HG03565 (cell line): ENCODE data around the gene ST6GALNAC3.
"Not testable (repeated sequence)": the region's sequence is repeated elsewhere in the genome, so short reads cannot be mapped to it uniquely, and the experiment has no call there.

ENCODE experiments used
- ATAC-seq: cut with Tn5 transposase; IDR thresholded peaks from one replicate; pipeline ENCODE4 v1.9.1; 2021; ENCODE audit warnings: mild to moderate bottlenecking, moderate library complexity; ENCODE audit not compliant: unreplicated experiment

Gene ST6GALNAC3

DNA sequence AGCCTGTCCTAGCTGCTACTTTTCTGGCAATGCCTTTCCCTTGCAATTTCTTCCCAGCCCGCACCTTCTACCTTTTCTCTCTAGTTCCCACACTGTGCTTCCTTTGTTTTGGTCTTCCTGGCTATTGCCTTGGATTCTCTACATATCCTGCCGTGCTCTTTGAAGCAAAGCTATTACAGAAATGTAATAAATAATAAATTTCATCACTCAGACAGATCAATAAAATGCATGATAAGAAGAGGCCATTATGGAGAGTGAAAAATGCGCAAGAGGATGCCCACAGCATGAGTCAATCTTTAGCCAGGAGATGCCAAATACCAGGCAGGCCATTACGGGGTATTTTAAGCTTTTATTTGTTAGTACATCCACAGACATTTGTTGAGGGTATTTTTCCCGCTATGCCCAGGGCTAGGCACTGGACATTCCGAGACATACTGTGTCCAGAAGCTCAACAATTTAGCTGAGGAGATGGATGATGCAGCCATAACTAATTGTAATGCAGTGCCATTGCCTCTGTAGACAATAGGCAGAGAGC lies 163.6 kb downstream of the ST6GALNAC3 start:
- ATAC-seq = no peak

DNA sequence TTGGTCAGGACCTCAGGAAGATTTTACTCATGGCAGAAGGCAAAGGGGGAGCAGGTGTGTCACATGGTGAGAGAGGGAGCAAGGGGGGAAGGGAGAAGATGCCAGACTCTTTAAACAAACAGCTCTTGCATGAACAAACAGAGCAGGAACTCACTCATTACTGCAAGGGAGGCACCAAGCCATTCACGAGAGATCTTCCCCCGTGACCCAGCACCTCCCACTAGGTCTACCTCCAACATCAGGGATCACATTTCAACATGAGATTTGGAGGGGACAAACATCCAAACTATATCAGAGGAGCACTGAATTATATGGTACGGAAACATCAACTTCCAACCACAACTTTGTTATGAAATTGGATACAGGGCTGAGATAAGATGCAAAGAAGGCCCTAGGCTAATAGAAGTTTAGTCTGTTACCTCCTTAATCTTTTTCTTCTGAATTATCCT lies 164.9 kb downstream of the ST6GALNAC3 start:
- ATAC-seq = no peak

DNA sequence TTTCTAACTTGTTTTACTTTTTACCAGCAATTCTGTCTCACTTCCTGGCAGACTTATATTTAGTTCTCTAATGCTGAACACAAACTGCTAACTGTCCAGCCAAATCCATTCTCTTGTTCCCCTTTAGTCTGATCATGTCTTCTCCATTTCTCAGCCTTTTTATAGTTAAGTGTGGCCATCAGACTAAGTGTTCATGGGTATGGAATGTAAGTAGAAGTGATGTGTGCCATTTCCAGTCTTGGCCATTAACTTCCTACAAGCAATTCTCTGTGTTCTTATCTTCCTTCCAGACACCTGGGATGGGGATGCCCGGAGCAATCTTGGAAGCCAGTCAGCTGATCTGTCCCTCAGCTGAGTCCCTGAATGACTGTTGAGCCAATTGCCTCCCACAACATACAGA lies 165.8 kb downstream of the ST6GALNAC3 start:
- no peak for ATAC-seq

DNA sequence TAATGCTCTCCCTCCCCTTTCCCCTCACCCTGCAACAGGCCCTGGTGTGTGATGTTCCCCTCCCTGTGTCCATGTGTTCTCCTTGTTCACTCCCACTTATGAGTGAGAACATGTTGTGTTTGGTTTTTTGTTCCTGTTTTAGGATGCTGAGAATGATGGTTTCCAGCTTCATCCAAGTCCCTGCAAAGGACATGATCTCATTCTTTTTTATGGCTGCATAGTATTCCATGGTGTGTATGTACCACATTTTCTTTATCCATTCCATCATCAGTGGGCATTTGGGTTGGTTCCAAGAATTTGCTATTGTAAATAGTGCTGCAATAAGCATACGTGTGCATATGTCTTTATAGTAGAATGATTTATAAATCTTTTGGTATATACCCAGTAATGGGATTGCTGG lies 168.0 kb downstream of the ST6GALNAC3 start:
- not testable (repeated sequence) for ATAC-seq

DNA sequence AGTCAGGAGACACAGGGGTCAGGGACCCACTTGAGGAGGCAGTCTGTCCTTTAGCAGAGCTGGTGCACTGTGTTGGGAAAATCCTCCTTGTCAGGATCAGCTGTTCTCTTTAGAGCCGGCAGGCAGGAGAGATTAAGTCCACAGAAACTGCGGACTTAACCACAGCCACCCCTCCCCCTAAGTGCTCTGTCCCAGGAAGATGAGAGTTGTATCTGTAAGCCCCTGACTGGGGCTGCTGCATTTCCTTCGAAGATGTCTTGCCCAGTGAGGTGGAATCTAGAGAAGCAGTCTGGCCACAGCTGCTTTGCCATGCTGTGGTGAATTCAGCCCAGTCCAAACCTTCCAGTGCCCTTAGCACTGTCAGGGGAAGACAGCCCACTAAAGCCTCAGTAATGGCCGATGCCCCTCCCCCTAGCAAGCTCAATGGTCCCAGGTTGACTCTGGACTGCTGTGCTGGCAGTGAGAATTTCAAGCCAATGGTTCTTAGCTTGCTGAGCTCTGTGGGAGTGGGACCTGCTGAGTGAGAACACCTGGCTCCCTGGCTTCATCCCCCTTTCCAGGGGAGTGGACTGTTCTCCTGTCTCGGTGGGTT lies 172.8 kb downstream of the ST6GALNAC3 start:
- no peak for ATAC-seq

DNA sequence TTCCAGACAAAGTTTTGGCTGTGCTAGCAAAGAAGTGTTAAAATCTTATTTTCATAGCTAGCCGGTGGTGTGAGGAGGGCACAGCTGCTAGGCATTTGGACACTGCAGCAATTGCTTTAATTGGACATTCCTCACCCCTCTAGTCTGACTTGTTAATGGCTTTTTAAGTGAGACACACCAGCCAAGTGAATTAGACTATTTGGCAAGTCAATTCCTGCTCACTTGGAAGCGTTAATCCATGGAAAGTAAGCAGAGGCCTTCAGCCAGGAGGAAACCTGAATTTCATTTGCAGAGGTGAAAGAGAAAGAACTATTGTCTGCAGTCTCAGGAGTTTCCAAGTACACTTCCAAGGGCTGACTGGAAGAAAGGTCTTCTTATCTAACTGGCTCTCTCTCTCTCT lies 175.7 kb downstream of the ST6GALNAC3 start:
- no peak for ATAC-seq

DNA sequence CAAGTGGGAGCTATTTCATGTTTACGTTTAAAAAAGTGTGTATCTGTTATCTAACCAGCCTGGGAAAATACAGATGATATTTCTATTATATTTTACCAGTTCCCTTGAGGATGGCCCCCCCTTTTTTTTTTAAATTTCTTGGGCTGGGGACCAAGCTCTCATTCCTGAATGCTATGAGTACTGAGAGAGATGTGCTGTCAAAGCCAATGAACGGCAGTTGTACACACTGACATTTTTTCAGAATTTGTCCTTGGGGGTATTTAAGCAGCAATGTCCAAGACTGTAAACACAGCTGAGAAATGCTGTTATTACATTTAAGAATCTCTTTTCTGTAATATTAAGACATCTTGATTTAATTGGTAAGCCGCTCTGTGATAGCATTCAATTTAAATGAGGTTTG lies 177.9 kb downstream of the ST6GALNAC3 start:
- ATAC-seq = no peak

DNA sequence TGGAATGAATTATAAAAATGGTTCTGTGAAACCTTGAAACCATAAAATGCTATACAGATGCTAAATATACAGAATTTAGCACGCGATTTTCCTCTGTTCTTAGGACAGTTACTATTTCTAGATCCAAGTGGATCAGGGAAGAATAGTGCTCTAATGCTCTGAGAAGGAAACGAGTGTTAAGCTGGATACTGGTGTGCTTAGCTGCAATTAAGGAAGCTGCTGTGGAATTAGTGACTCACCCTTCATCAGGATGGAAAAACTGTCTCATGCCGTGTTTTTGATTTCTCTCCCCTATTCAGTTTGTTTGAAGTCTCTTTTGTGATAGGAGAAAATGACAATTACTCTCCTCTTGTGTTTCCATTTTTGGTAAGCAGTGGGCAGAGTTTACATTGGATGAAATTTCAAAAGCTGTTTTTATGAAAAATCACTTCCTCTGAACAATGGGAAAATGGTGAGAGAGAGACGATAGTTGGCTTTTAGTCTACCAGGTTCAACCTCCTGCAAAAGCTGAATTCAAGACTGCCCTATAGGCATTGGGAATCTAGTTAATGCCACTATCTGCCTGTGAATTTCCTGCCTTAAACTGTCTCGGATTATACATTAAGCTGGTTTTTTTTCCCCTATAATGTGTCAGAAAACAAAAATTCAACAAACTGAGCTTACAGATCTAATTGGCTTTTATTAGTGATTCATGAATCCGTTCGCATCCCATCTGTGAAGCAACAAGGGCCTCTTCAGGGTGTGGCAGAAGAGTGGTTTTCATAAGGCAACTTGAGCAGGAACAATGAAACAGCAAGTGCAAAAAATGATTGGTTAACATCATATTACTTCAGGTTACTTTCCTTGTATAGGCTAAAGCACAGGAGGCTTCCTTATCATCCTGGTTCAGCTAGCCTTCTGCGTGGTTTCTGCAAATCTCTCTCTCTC lies 179.8 kb downstream of the ST6GALNAC3 start:
- ATAC-seq = no peak

DNA sequence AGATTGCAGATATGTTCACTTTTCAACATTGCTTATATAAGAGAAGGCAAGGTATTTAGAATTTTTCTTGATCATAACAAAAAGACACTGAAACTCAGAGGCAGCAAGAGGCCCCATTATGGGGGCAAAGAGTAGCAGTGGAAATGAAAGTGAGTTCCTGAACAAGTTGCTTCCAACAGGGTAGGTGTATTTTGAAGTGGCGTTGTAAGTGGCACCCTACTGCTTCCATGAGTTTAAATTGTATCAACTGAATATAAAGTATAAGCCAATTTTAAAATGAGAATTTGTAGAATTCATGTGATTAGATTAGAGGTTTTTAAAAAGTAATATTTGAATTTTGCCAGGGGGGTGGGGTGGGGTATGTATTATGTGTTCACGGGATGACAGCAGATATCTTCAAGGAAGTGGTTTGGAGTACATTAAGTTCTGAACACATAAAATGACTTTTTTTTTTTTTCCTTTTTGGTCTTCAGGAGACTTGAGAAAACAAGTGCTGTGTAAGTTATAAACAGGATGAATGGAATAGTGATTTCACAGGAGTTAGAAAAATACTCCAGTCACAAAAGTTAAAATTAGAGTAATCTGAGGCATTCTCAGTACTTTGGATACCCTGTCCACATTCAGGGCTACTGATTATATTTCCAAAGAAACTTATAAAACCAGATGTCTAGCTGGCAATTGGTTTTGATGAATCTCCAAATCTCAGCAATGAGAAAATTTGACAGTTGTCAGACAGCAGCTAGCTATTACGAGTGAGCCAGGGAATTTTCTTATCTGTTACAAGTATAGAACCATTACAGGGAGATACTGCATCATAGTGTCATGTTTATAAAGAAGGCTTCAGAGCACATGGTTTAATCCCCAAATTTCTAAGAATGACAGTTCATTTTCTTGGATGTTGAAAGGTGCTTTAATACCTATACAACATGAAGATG lies 182.0 kb downstream of the ST6GALNAC3 start:
- ATAC-seq = no peak

DNA sequence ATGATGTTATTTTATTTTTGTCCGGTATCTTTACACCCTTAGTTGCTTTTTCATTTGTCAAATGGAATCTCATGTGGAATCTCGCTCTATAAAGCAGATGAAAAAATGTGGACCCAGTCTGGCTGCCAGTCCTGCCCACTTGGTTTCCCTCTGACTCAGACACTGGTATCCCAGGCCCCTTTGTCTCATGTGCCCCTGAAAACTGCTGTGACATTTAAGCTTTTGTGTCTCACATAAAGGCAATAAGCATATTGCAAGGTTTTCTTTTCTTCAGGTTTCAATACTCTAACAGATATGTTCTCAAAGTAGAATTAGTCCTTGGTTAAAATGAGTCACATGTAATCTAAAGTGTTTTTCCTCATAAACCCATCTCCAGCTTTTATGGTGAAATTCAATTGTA lies 183.3 kb downstream of the ST6GALNAC3 start:
- no peak for ATAC-seq

DNA sequence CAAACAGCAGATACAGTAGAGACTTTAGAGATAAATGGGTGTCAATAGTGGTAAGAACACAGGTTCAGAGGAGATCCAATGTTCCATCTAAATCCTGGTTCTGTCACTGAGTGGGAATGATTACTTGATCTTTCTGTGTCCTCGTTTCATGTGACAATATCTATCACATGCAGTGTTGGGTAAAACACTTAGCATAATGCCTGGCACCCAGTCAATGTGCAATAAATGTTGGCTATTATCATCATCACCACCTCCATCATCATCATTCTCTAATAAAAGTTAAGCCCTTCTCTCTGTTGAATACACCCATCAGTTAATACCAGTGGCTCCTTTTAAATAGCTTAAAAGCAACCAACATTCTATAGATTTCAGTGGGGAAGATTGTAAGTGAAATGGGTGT lies 184.7 kb downstream of the ST6GALNAC3 start:
- no peak for ATAC-seq

DNA sequence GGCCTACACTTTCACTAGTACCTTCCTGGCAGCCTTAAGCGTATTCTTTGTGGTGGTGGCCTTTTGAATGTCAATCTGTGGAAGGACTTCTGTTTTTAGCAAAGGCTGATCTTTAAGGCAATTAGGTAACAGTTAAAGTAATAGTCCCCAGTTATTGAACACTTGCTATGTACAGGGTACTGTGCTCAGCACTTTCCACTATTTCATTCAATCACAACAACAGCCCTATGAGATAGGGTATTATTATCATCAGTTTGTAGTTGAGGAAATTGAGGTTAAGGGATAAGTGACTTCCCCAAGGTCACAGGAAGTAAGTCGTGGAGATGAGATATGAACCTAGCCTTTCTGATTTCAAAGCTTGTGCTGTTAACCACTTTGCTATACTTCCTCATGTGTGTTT lies 185.7 kb downstream of the ST6GALNAC3 start:
- no peak for ATAC-seq

DNA sequence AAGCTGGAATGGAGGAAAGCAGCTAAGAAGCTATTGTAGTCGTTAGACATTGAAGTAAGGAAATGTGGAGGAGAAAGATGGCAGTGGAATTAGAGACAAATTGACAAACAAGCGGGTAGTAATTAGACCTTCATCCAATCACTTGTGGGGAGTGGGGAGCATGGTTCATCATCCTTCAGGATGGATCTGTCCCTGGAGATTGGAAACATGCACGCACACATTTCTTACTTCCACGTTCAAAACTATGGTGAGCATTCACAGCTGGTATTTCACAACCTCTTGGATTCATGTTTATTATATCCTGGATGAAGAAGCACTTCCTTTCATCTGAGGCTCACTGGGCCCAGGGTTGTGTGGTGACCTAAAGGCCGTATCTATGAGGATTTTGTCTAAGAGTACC lies 188.1 kb downstream of the ST6GALNAC3 start:
- ATAC-seq = no peak

DNA sequence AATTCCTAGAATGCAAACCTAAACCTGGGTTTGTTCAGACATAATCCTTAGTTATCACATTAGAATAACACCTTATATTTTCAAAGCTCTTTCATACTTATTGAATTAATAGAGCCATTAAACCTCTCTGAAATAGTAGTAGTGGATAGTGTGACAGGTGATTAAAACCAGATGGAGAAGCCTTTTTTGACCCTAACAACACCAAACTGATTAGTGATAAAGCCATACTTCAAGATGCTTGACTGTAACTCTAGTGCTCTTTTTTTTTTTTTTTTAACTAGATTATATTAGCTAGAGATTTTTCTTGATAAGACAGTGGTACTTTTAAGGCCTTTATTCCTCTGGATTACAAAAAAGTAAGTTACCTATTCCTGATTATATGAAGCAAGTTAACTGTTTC lies 190.1 kb downstream of the ST6GALNAC3 start:
- no peak for ATAC-seq

DNA sequence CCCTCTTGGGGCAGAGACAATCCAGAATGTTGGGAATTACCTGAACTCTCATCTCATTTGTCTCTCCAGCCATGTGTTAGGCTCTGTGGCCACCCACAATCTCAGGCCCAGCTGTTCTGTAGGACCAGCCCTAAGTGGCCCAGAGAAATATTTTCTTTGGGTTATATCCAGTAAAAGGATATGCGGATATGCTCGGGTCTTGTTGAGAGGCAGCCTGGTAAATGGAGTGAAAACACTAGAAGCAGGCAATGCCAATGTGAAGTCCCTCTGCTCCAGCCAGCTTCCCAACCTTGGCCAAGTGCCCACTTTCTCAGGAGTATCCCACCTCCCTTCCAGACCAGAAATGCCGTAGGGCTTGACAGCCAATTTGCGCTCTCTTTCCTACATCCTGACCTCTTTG lies 192.2 kb downstream of the ST6GALNAC3 start:
- no peak for ATAC-seq

DNA sequence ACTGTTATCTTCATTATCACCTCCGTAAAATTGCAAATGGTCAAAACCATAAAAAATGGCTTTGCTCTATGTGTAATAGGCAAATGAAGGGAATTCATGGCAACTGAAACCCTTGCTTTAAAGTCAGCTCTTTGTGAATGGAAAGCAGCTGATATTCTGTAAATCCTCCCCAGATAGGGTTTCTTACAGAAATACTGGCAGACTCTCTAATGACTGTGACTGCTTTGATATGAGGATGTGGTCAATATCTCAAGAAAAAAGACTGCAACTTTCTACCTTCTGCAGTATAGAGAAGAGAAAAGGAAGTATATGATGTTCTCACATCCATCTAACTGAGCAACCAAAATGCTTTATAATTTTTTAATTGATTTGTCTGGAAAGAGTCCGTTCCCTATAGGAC lies 193.1 kb downstream of the ST6GALNAC3 start:
- ATAC-seq = no peak

DNA sequence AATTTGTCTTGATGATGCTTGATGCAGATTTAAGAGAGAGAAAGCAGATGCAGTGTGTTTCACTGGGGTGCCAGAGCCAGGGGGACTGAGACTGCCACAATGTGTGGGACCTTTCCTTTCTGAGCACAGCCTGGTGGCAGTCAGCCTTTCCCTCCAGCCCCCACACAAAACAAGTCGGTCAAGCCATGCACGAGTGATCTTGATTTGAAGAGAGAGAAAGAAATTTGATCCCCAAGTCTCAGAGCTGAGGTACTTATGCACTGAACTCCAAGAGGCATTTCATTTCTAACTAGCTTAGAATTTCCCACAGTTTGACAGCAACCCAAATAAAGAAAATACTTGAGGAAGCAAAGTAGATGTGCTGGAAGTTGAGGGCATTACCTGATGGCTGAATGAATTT lies 193.8 kb downstream of the ST6GALNAC3 start:
- no peak for ATAC-seq

DNA sequence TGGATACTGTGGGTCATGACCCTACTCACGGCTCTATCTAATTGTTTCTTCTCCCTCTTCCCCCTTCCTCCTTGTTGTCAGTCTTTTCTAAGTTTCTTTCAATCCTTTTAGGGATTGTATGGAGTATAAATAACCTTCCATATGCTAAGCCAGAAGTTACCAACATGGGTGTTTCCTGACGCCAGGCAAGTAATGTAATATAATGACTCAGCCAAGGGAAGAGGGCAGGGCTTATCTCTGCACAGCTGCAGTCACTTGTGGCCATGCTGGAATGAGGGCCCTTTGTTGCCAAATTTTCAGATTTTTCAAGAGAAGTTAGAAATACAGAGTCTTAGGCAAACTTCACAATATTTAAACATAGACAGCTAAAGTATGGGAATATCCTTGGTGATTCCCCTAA lies 194.6 kb downstream of the ST6GALNAC3 start:
- no peak for ATAC-seq

DNA sequence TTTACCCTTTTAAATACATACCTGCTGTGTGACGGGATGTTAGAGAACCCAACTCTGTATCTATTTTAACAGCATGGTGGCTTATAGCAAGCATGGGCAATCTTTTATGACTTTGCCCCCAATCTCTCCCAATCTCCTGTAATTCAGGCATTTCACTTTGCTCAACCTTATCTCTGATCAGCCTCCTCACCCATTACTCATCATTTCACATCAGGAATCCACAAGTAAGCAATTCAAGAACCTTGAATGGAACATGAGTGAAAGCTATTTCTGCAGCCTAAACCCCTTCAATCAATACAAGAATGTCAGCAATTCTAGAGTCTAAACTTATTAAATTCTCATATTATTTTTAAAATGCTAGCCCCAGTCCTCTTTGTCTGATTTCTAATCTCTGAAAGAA lies 199.8 kb downstream of the ST6GALNAC3 start:
- no peak for ATAC-seq

DNA sequence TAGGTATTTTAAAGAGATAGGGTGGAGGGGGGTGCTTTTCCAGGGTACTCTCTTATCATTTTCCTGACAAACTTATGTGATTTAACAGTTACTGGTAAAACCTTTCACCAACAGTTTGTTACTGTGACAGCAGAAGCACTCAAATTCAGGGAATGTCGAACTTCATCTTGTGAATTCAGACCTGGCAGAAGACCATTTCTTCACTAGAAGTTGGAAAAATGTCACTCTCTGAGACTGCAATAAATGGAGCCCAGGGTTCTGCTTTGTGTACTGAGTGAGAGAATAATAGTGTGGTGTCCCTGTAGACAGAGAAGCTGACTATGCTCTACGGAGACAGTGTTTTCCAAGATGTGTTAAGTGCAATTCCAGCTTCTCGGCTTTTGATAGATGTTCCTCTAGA lies 200.2 kb downstream of the ST6GALNAC3 start:
- no peak for ATAC-seq

DNA sequence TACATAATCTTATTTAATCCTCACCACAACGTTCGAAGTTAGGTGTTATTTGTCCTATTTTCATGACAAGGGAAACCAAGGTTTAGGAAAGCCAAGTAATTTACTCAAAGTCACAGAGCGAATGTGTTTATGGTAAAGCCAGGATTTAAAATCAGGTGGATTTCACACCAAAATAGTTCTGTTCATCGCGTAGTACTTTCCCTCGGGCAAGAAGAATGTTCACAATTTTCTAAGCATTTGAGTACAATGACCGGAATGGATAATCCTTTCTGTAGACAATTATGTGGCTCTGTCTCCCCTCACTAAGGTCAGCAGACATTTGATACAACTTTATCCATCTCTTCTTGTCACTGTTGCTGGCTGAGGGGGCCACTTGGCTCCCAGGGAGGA lies 204.2 kb downstream of the ST6GALNAC3 start:
- no peak for ATAC-seq
